Keratinocyte (primary cell): Measurements from ENCODE around the gene PLXNB2.

Experiments used
- CTCF ChIP-seq, 3 experiments: IDR thresholded peaks in 1 of 3; conservative IDR thresholded peaks in 1 of 3; optimal IDR thresholded peaks in 1 of 3; 2 replicates in 2 of 3; 3 replicates in 1 of 3; pipeline versions ENCODE3 to v1.5.1; 2011; ENCODE audit warnings: low read length in 3 of 3, mild to moderate bottlenecking in 3 of 3, moderate library complexity in 2 of 3, control low read depth in 1 of 3, inconsistent platforms in 1 of 3; ENCODE audit not compliant: insufficient read depth in 2 of 3; ENCODE audit errors: extremely low read depth in 1 of 3
- EZH2 ChIP-seq: IDR thresholded peaks from one replicate; pipeline ENCODE4 v1.6.1; 2012; ENCODE audit warnings: inconsistent platforms, mild to moderate bottlenecking, low read length, moderate library complexity

- no peak for TF ChIP-seq CTCF (optimal IDR thresholded peaks at IDR 0.05 in 1 of 3, IDR thresholded peaks at IDR 0.05 in 1 of 3, conservative IDR thresholded peaks at IDR 0.05 in 1 of 3; ENCODE audit: extremely low read depth in 1 of 3, insufficient read depth in 2 of 3, low read length in 3 of 3)
- TF ChIP-seq EZH2: no peak
Measured at GRCh38 chr22:50226063-50226874, 81.2 kb downstream of the PLXNB2 start.
